Esophagus muscularis mucosa (tissue), 4 donors: ENCODE results near the gene PFN1. TPM values are rescaled to one million over a fixed set of nuclear protein-coding genes. Genes with fewer than 3 reads are reported as not detected.
"Not testable (repeated sequence)": the region's sequence is repeated elsewhere in the genome, so short reads cannot be mapped to it uniquely, and the experiment has no call there.

Experiments used
- DNase-seq: peaks from one replicate; pipeline ENCODE4 v3.0.0-alpha.2; 2017; ENCODE audit errors: extremely low spot score
- H3K27ac ChIP-seq, 4 donors: fragments of 200-600 bp; sonication (generic); replicated peaks in 1 of 4; 1 replicate in 3 of 4; 2 replicates in 1 of 4; pipeline ENCODE4 v1.5.1; 2016 to 2019; ENCODE audit warnings: mild to moderate bottlenecking in 1 of 4
- H3K27me3 ChIP-seq, 4 donors: fragments of 200-600 bp; sonication (generic); one replicate each; pipeline versions ENCODE4 v1.5.1 to v1.6.0; 2016 to 2019
- H3K36me3 ChIP-seq, 4 donors: fragments of 200-600 bp; sonication (generic); one replicate each; pipeline ENCODE4 v1.5.1; 2016 to 2019
- H3K4me1 ChIP-seq, 4 donors: fragments of 200-600 bp; sonication (generic); one replicate each; pipeline ENCODE4 v1.5.1; 2016 to 2019
- H3K4me3 ChIP-seq, 4 donors: fragments of 200-600 bp; sonication (generic); 1 replicate in 2 of 4; 2 replicates in 2 of 4; pipeline ENCODE4 v1.5.1; 2016 to 2019; ENCODE audit warnings: mild to moderate bottlenecking in 4 of 4, moderate library complexity in 1 of 4
- H3K9me3 ChIP-seq, 4 donors: fragments of 200-600 bp; sonication (generic); 1 replicate in 3 of 4; 2 replicates in 1 of 4; pipeline ENCODE4 v1.5.1; 2016 to 2019
- CTCF ChIP-seq, 3 experiments: fragments of 200-600 bp in 2 of 3; fragments of 450-650 bp in 1 of 3; sonication (generic) in 2 of 3; IDR thresholded peaks; one replicate each; pipeline ENCODE4 v1.5.1; 2017 to 2019; ENCODE audit warnings: antibody characterized with exemption in 3 of 3, mild to moderate bottlenecking in 2 of 3, moderate library complexity in 1 of 3
- EP300 ChIP-seq: sonication (generic); formaldehyde crosslinking; IDR thresholded peaks from one replicate; pipeline ENCODE4 v1.6.1; 2017; ENCODE audit warnings: antibody characterized with exemption
- POLR2A ChIP-seq: fragments of 450-650 bp; IDR thresholded peaks from one replicate; pipeline ENCODE4 v1.6.1; 2017; ENCODE audit warnings: antibody characterized with exemption, moderate library complexity, mild to moderate bottlenecking, low read depth
- POLR2AphosphoS5 ChIP-seq, 2 donors: sonication (generic); formaldehyde crosslinking; IDR thresholded peaks; one replicate each; pipeline ENCODE4 v1.6.1; 2017; ENCODE audit warnings: antibody characterized with exemption in 2 of 2
- WGBS: methylation state at CpG from one replicate; pipeline ENCODE4 v1.1.5; 2018; 5-methylcytosine and 5-hydroxymethylcytosine counted together
- intact Hi-C: fragments of 100-400 bp; cut with DNase I; formaldehyde crosslinking; loops from one replicate; pipeline ENCODE4 v1.15.1; 2023
- total RNA-seq, 4 donors: library from RNA; depleted of rRNA; stranded (reverse); fragments of >200 nt; gene quantifications; one replicate each; pipeline versions ENCODE4 v1.1.0 to v1.2.1, GENCODE V29; 2016

The PFN1 gene
- total RNA-seq, 4 donors from 2014 or later: 1,019 to 1,635 (median 1,341) TPM

DNA sequence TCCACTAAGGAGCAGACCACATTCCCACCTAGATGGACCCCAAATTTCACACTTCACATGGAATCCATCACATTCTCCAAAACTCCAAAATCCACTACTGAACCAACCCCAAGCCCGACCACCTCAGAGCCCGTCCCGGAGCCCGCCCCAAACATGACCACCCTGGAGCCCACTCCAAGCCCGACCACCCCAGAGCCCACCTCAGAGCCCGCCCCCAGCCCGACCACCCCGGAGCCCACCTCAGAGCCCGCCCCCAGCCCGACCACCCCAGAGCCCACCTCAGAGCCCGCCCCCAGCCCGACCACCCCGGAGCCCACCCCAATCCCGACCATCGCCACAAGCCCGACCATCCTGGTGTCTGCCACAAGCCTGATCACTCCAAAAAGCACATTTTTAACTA lies 14.7 kb downstream of the PFN1 start:
- WGBS: 83% methylated on average over 10 of the region's 16 CpGs
- H3K9me3 ChIP-seq: no peaks in the 10 kb centered on the region
- intact Hi-C loops: no loop called here
- peaks cover 22 to 29% (median 26%) of the 10 kb centered on the region in 4 donors for H3K4me1 ChIP-seq
- peaks cover 12 to 30% (median 24%) of the 10 kb centered on the region in 4 donors for H3K36me3 ChIP-seq
- peak overlapping the region in 1 of 4 donors; percentile 12 for H3K27ac ChIP-seq
- DNase-seq: no peak
- TF ChIP-seq POLR2A (no peak), POLR2AphosphoS5 (IDR thresholded peaks at IDR 0.05) (no peak), EP300 (no peak), CTCF (IDR thresholded peaks at IDR 0.05) (no peak)
- no peak overlapping the region for H3K4me3 ChIP-seq
- no peaks in the 10 kb centered on the region for H3K27me3 ChIP-seq

DNA sequence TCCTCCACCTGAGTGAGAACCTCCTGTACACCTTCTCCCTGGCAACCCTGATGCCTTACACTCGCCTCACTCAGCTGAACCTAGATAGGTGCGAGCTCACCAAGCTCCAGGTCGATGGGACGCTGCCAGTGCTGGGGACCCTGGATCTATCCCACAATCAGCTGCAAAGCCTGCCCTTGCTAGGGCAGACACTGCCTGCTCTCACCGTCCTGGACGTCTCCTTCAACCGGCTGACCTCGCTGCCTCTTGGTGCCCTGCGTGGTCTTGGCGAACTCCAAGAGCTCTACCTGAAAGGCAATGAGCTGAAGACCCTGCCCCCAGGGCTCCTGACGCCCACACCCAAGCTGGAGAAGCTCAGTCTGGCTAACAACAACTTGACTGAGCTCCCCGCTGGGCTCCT lies 15.6 kb downstream of the PFN1 start:
- no peak overlapping the region for H3K4me3 ChIP-seq
- DNase-seq: no peak
- H3K27me3 ChIP-seq: no peaks in the 10 kb centered on the region
- no peaks in the 10 kb centered on the region for H3K9me3 ChIP-seq
- intact Hi-C loops: no loop called here
- peaks cover 13 to 20% (median 17%) of the 10 kb centered on the region in 4 donors for H3K4me1 ChIP-seq
- H3K36me3 ChIP-seq: peaks cover 7 to 23% (median 18%) of the 10 kb centered on the region in 4 donors
- WGBS: 96% methylated on average over 7 of the region's 12 CpGs
- H3K27ac ChIP-seq: no peak overlapping the region
- no peak for TF ChIP-seq POLR2AphosphoS5 (IDR thresholded peaks at IDR 0.05)

DNA sequence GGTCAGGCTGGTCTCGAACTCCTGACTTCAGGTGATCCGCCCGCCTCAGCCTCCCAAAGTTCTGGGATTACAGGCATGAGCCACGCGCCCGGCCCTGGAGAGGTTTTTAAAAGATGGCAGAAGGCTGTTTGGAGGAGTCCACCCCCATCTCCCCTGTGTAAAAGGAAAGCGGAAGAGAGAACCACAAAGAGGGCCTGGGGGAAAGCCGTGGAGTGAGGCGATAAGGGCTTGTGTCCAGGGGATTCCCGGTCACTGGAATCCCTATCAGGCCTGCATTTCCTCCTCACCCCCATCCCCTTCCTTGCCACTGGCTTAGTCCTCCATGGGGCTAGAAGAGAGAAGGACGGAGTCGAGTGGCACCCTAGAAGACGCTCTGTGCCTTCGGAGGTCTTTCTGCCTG lies 16.4 kb downstream of the PFN1 start, which contains the start of gene GP1BA:
GP1BA (plus strand) TSS at position 315 of the 400 bp plus-strand sequence. CDS start 328 bp downstream, outside the sequence.
- peaks cover 11 to 15% (median 13%) of the 10 kb centered on the region in 4 donors for H3K4me1 ChIP-seq
- no peak within 1 kb of the TSS for H3K4me3 ChIP-seq
- H3K27ac ChIP-seq: no peak within 1 kb of the TSS
- peaks cover 0 to 15% (median 10%) of the 10 kb centered on the region in 4 donors for H3K36me3 ChIP-seq
- no peaks in the 10 kb centered on the region for H3K9me3 ChIP-seq
- intact Hi-C loops: no loop called here
- no peak for DNase-seq
- 77% methylated on average over 12 of the region's 14 CpGs for WGBS
- TF ChIP-seq CTCF (IDR thresholded peaks at IDR 0.05) (no peak), POLR2A (no peak), POLR2AphosphoS5 (IDR thresholded peaks at IDR 0.05) (no peak), EP300 (no peak)
- H3K27me3 ChIP-seq: no peaks in the 10 kb centered on the region

GRCh38 chr17:4928881-4929280 lies 19.4 kb downstream of the PFN1 start:
- Histone ChIP-seq H3K4me1 (peaks cover 3 to 6% (median 4%) of the 10 kb centered on the region in 4 donors), H3K36me3 (no peaks in the 10 kb centered on the region), H3K27ac (no peak overlapping the region), H3K27me3 (no peaks in the 10 kb centered on the region), H3K4me3 (no peak overlapping the region), H3K9me3 (no peaks in the 10 kb centered on the region)
- intact Hi-C loops: no loop called here
- WGBS: 97% methylated on average over 18 of the region's 18 CpGs
- no peak for DNase-seq
- TF ChIP-seq POLR2AphosphoS5 (IDR thresholded peaks at IDR 0.05) (no peak), CTCF (IDR thresholded peaks at IDR 0.05) (no peak), EP300 (no peak), POLR2A (no peak)

GRCh38 chr17:4926577-4927335 lies 21.6 kb downstream of the PFN1 start:
- H3K4me1 ChIP-seq, H3K9me3 ChIP-seq, H3K4me3 ChIP-seq, H3K36me3 ChIP-seq, H3K27me3 ChIP-seq, intact Hi-C loops, H3K27ac ChIP-seq, DNase-seq: not testable (repeated sequence)
- 90% methylated on average over 21 of the region's 24 CpGs for WGBS
